ENCODE data around the gene GPSM1. TPM values are rescaled to one million over a fixed set of nuclear protein-coding genes. Genes with fewer than 3 reads are reported as not detected.

The GPSM1 gene
- total and polyA plus RNA-seq, 4 donors, result 12.6 to 41.6 (median 22.7) TPM

- DNase-seq (no peak), ATAC-seq (ENCODE audit: insufficient read depth, low FRiP score) (no peak)
- peaks cover 0 to 30% (median 14%) of the 10 kb centered on the region in 4 donors for H3K36me3 ChIP-seq (ENCODE audit: control insufficient read depth in 4 of 4, insufficient read depth in 4 of 4, low read length in 4 of 4)
- WGBS, 2 donors, result 88 to 89% methylated on average over 12 of the region's 12 CpGs
- H3K4me3 ChIP-seq, result no peak overlapping the region
- peaks cover 0 to 16% (median 0%) of the 10 kb centered on the region in 5 donors for H3K4me1 ChIP-seq (ENCODE audit: control insufficient read depth in 5 of 5, insufficient read depth in 5 of 5, low read length in 5 of 5)
- H3K27me3 ChIP-seq (ENCODE audit: control insufficient read depth in 3 of 3, insufficient read depth in 3 of 3, low read length in 2 of 3), result no peaks in the 10 kb centered on the region
- H3K9ac ChIP-seq (ENCODE audit: insufficient read depth in 1 of 2, low read length in 2 of 2), result no peak overlapping the region
- H3K27ac ChIP-seq (ENCODE audit: low read depth in 1 of 2, low read length in 1 of 2), result no peak overlapping the region
- no peaks in the 10 kb centered on the region for H3K9me3 ChIP-seq (ENCODE audit: control insufficient read depth in 4 of 4, insufficient read depth in 3 of 4, low read length in 3 of 4)
- TF ChIP-seq CTCF (IDR thresholded peaks at IDR 0.05; ENCODE audit: control extremely low read depth, extremely low read depth), result no peak
Measured at GRCh38 chr9:136339958-136340310, 12.6 kb downstream of the GPSM1 start.

- no peak overlapping the region for H3K9ac ChIP-seq (ENCODE audit: insufficient read depth in 1 of 2, low read length in 2 of 2)
- H3K36me3 ChIP-seq (ENCODE audit: control insufficient read depth in 4 of 4, insufficient read depth in 4 of 4, low read length in 4 of 4), result peaks cover 0 to 30% (median 14%) of the 10 kb centered on the region in 4 donors
- no peaks in the 10 kb centered on the region for H3K9me3 ChIP-seq (ENCODE audit: control insufficient read depth in 4 of 4, insufficient read depth in 3 of 4, low read length in 3 of 4)
- H3K27ac ChIP-seq (ENCODE audit: low read depth in 1 of 2, low read length in 1 of 2), result peak overlapping the region in 1 of 2 donors; percentile 11
- H3K4me3 ChIP-seq, result no peak overlapping the region
- 94% methylated on average over 27 to 28 of the region's 28 CpGs for WGBS, 2 donors
- H3K27me3 ChIP-seq (ENCODE audit: control insufficient read depth in 3 of 3, insufficient read depth in 3 of 3, low read length in 2 of 3), result no peaks in the 10 kb centered on the region
- DNase-seq (no peak), ATAC-seq (ENCODE audit: insufficient read depth, low FRiP score) (no peak)
- H3K4me1 ChIP-seq (ENCODE audit: control insufficient read depth in 5 of 5, insufficient read depth in 5 of 5, low read length in 5 of 5), result peaks cover 0 to 20% (median 0%) of the 10 kb centered on the region in 5 donors
- TF ChIP-seq CTCF (IDR thresholded peaks at IDR 0.05; ENCODE audit: control extremely low read depth, extremely low read depth), result no peak
Measured at GRCh38 chr9:136340356-136341041, 13.2 kb downstream of the GPSM1 start.

- no peak overlapping the region for H3K4me3 ChIP-seq
- peak overlapping the region in 1 of 2 donors; percentile 11 for H3K27ac ChIP-seq (ENCODE audit: low read depth in 1 of 2, low read length in 1 of 2)
- DNase-seq (no peak), ATAC-seq (ENCODE audit: insufficient read depth, low FRiP score) (no peak)
- peaks cover 0 to 30% (median 14%) of the 10 kb centered on the region in 4 donors for H3K36me3 ChIP-seq (ENCODE audit: control insufficient read depth in 4 of 4, insufficient read depth in 4 of 4, low read length in 4 of 4)
- no peaks in the 10 kb centered on the region for H3K9me3 ChIP-seq (ENCODE audit: control insufficient read depth in 4 of 4, insufficient read depth in 3 of 4, low read length in 3 of 4)
- 92 to 93% methylated on average over 17 to 18 of the region's 18 CpGs for WGBS, 2 donors
- peaks cover 0 to 24% (median 0%) of the 10 kb centered on the region in 5 donors for H3K4me1 ChIP-seq (ENCODE audit: control insufficient read depth in 5 of 5, insufficient read depth in 5 of 5, low read length in 5 of 5)
- no peak overlapping the region for H3K9ac ChIP-seq (ENCODE audit: insufficient read depth in 1 of 2, low read length in 2 of 2)
- no peak for TF ChIP-seq CTCF (IDR thresholded peaks at IDR 0.05; ENCODE audit: control extremely low read depth, extremely low read depth)
- H3K27me3 ChIP-seq (ENCODE audit: control insufficient read depth in 3 of 3, insufficient read depth in 3 of 3, low read length in 2 of 3), result no peaks in the 10 kb centered on the region
Measured at GRCh38 chr9:136341042-136341655, 13.8 kb downstream of the GPSM1 start.
